HK-2 (cell line): Measurements from ENCODE around the gene PPP4R2.

Experiments
- DNase-seq: peaks from one replicate; pipeline ENCODE4 v3.0.0-alpha.2; 2018; ENCODE audit not compliant: unreplicated experiment

Gene PPP4R2

GRCh38 chr3:73069775-73070444, 73.3 kb downstream of the PPP4R2 start:
- DNase-seq: no peak

- no peak for DNase-seq
These were observed 74.3 kb downstream of the PPP4R2 start for GRCh38 chr3:73070675-73071575.

GRCh38 chr3:73071952-73072351, 75.3 kb downstream of the PPP4R2 start:
- DNase-seq: no peak

GRCh38 chr3:73072634-73073033, 76.0 kb downstream of the PPP4R2 start:
- DNase-seq: no peak

GRCh38 chr3:73073091-73073707, 76.6 kb downstream of the PPP4R2 start:
- DNase-seq: no peak

GRCh38 chr3:73074781-73075180, 78.2 kb downstream of the PPP4R2 start:
- DNase-seq: no peak

GRCh38 chr3:73080216-73080966, 83.8 kb downstream of the PPP4R2 start:
- DNase-seq: no peak

GRCh38 chr3:73081140-73081539, 84.5 kb downstream of the PPP4R2 start:
- no peak for DNase-seq

GRCh38 chr3:73084170-73084569, 87.6 kb downstream of the PPP4R2 start:
- no peak for DNase-seq

GRCh38 chr3:73086071-73086494, 89.5 kb downstream of the PPP4R2 start:
- DNase-seq: peak; percentile 30

GRCh38 chr3:73094129-73094528, 97.5 kb downstream of the PPP4R2 start:
- DNase-seq: peak; percentile 22

GRCh38 chr3:73094951-73095350, 98.3 kb downstream of the PPP4R2 start:
- DNase-seq: no peak

- DNase-seq: no peak
These were observed 99.6 kb downstream of the PPP4R2 start for GRCh38 chr3:73096169-73096568.

GRCh38 chr3:73098026-73098425, 101.4 kb downstream of the PPP4R2 start:
- DNase-seq: no peak

GRCh38 chr3:73098873-73099272, 102.3 kb downstream of the PPP4R2 start:
- DNase-seq: no peak

GRCh38 chr3:73100741-73101559, 104.3 kb downstream of the PPP4R2 start:
- DNase-seq: peak; percentile 67

GRCh38 chr3:73101881-73102280, 105.3 kb downstream of the PPP4R2 start:
- DNase-seq: no peak

- no peak for DNase-seq
These were observed 110.6 kb downstream of the PPP4R2 start for GRCh38 chr3:73107215-73107614.

- DNase-seq: no peak
These were observed 111.1 kb downstream of the PPP4R2 start for GRCh38 chr3:73107676-73108187.

GRCh38 chr3:73108750-73109149, 112.1 kb downstream of the PPP4R2 start:
- DNase-seq: no peak

- DNase-seq: no peak
These were observed 113.9 kb downstream of the PPP4R2 start for GRCh38 chr3:73110530-73110929.
